ENCODE results near the gene QSOX2.

Gene QSOX2, protein sequence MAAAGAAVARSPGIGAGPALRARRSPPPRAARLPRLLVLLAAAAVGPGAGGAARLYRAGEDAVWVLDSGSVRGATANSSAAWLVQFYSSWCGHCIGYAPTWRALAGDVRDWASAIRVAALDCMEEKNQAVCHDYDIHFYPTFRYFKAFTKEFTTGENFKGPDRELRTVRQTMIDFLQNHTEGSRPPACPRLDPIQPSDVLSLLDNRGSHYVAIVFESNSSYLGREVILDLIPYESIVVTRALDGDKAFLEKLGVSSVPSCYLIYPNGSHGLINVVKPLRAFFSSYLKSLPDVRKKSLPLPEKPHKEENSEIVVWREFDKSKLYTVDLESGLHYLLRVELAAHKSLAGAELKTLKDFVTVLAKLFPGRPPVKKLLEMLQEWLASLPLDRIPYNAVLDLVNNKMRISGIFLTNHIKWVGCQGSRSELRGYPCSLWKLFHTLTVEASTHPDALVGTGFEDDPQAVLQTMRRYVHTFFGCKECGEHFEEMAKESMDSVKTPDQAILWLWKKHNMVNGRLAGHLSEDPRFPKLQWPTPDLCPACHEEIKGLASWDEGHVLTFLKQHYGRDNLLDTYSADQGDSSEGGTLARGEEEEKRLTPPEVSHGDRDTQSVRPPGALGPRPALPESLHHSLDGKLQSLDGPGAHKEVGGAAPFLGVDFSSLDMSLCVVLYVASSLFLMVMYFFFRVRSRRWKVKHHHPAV

DNA sequence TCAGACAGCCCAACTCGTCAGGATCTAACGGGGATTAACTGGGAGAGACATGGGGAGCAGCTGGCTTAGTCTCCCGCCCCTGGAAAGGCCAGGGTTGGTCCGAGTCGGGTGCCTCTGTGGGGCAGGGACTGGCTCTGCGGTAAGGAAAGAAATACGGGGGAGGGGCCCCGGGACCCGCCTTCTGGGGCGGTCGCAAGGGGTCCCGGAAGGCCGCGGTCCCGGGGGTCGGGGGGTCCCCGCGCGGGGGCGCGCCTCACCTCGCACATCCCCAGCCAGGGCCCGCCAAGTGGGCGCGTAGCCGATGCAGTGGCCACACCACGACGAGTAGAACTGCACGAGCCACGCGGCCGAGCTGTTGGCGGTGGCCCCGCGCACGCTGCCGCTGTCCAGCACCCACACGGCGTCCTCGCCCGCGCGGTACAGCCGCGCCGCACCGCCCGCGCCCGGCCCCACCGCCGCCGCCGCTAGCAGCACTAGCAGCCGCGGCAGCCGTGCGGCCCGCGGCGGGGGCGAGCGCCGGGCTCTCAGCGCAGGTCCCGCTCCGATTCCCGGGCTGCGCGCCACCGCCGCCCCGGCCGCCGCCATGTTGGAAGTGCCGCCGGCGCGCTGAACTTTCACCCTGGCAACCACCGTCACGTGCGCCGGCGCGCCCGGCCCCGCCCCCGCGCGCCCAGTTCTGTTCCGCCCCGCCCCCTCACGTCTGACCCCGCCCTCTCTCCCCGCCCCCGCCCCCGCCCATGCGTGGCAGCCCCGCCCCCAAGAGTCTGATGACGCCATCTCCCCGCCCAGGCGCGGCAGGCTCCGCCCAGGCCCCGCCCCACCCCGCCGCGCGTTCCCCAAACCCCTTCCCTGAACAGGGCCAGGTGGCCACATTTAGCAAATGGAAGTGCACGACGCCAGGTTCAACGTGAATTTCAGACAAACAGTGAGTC, at the start of gene QSOX2:
Gene QSOX2, minus strand, starts transcription at position 594 of the 932 bp plus-strand sequence. Its CDS starts 9 bp downstream, at position 585.
- peak; percentile 56 for DNase-seq (ENCODE audit: extremely low read depth, low read depth)
- TF ChIP-seq, protein P1, sequence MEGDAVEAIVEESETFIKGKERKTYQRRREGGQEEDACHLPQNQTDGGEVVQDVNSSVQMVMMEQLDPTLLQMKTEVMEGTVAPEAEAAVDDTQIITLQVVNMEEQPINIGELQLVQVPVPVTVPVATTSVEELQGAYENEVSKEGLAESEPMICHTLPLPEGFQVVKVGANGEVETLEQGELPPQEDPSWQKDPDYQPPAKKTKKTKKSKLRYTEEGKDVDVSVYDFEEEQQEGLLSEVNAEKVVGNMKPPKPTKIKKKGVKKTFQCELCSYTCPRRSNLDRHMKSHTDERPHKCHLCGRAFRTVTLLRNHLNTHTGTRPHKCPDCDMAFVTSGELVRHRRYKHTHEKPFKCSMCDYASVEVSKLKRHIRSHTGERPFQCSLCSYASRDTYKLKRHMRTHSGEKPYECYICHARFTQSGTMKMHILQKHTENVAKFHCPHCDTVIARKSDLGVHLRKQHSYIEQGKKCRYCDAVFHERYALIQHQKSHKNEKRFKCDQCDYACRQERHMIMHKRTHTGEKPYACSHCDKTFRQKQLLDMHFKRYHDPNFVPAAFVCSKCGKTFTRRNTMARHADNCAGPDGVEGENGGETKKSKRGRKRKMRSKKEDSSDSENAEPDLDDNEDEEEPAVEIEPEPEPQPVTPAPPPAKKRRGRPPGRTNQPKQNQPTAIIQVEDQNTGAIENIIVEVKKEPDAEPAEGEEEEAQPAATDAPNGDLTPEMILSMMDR (IDR thresholded peaks at IDR 0.05; ENCODE audit: low read depth, low read length): no peak

DNA sequence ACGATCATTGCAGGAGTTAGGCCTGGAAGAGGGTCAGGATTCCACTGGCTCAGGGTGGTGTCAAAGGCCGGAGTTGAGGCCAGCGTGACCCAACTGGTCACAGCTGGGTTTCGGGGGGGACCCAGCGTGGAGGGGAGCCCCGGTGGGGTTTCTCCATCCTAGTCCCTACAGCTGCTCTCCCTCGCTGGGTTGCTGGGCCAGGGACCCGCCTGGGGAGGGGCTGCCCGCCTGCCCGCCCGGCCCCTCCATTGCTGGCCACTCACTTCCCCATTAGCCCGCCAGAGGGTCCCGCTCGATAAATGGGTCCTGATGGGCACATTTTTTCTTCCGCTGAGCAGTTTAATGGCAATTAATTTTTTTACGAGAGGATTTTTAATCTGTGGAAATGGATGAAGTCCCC, 49.4 kb upstream of the QSOX2 start:
- no peak for DNase-seq (ENCODE audit: extremely low read depth, low read depth)
- TF ChIP-seq, protein P1 (IDR thresholded peaks at IDR 0.05; ENCODE audit: low read depth, low read length): no peak

DNA sequence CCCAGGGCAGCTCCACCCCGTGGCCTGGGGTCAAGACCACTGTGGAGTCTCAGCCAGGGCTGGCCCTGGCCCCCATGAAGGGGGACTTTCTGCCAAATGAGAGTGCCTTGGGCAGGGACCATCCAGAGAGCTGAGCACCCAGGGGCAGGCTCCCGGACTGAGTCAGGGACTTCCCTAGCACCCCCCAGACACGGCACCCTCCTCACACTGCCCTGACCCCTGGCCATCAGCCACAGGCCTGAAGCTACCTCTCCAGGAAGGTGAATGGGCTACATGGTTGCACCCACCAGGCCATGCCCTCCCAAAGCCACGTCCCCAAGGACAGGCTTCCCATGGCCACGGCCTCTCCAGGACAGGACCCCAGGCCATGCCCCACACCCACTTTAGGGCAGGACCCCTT, 48.8 kb upstream of the QSOX2 start:
- TF ChIP-seq, protein P1 (IDR thresholded peaks at IDR 0.05; ENCODE audit: low read depth, low read length): no peak
- DNase-seq (ENCODE audit: extremely low read depth, low read depth): no peak

DNA sequence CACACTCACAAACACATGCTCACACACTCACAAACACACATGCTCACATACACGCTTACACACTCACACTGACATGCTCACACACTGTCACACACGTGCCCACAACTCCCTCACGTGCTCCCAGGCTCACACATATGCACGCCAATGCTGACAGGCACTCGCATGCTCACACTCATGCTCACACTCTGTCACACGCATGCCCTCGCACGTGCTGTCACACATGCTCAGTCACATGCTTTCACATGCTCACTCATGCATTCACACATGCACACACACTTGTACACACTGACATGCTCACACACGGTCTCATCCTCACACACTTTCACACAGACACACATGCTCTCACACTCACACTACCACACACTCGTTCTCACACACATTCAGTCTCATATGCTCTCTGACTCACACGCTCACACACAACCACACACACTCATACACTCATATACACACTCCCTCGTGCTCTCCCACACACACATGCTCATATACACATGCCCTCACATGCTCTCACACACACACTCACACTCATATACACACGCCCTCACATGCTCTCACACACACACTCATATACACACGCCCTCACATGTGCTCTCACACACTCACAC, 48.0 kb upstream of the QSOX2 start:
- no peak for DNase-seq (ENCODE audit: extremely low read depth, low read depth)
- TF ChIP-seq, protein P1 (IDR thresholded peaks at IDR 0.05; ENCODE audit: low read depth, low read length): no peak

DNA sequence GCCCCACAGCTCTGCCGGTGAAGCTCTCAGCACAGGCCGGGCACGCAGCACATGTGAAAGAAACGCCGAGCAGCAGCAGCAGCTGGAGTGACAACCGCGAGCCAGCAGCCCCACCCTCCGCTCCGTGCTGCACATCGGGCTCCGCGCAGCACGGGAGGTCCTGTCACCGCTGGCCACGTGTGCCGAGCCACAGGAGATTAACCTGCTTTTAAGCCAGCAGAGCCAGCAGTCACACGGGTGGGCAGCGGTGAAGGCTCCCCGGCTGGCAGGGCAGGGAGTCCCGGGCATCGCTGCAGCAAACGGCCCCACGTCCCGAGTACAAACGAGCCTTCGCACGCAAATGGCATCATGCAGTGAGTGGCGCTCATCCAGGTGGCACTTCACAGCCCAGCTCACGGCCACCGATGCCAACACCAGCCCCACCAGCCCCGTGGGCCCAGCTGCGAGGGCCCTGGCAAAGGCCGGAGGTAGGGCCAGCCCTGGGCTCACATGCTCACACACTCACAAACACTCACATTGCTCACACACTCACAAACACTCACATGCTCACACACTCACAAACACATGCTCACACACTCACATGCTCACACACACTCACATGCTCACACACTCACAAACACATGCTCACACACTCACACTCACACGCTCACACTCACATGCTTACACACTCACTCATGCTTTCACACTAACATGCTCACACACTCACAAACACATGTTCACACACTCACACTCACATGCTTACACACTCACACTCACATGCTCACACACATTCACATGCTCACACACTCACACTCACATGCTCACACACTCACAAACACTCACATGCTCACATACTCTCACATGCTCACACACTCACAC, 47.2 kb upstream of the QSOX2 start:
- no peak for DNase-seq (ENCODE audit: extremely low read depth, low read depth)

More for the DNA sequence above, 47.2 kb upstream of the QSOX2 start:
- TF ChIP-seq, protein P1 (IDR thresholded peaks at IDR 0.05; ENCODE audit: low read depth, low read length): no peak

Data from AG09319 (cell line).